Panc1 (cell line): ENCODE results near the gene PANK2. TPM values are rescaled to one million over a fixed set of nuclear protein-coding genes. Genes with fewer than 3 reads are reported as not detected.
A peak's percentile ranks its signal among the peaks of the same experiment; 100 is the strongest.

Experiments
- ATAC-seq: fragments of 200-7000 bp; cut with Tn5 transposase; 2 replicates; pipeline ENCODE4 v1.9.1; 2020; ENCODE audit warnings: mild to moderate bottlenecking, moderate library complexity
- BruUV-seq: library from RNA; stranded (reverse); fragments of 400-500 nt; replicated peaks from 2 replicates; lab custom pipeline; 2021; lab: Mats Ljungman, UMichigan
- CTCF ChIA-PET: fragments of 300-600 bp; sonication (Branson Sonifier 250); formaldehyde crosslinking; loops from one replicate; lab custom pipeline; 2022; ENCODE audit warnings: antibody characterized with exemption; lab: Charles Lee
- POLR2A ChIA-PET: fragments of 300-600 bp; sonication (Branson Sonifier 250); formaldehyde crosslinking; loops from one replicate; lab custom pipeline; 2022; ENCODE audit warnings: antibody characterized with exemption; lab: Charles Lee
- DNase-seq: peaks from one replicate; pipeline ENCODE4 v3.0.0-alpha.2; 2010; ENCODE audit warnings: low read depth, low spot score
- H3K27ac ChIP-seq: 2 replicates; pipeline ENCODE4 v1.5.1; 2011; ENCODE audit warnings: mild to moderate bottlenecking, low read length, inconsistent platforms
- H3K27me3 ChIP-seq: fragments of 200-500 bp; sonication (Bioruptor generic); 2 replicates; pipeline ENCODE4 v1.6.0; 2014; ENCODE audit warnings: low read length, inconsistent platforms; ENCODE audit not compliant: control insufficient read depth, insufficient read depth
- H3K36me3 ChIP-seq: fragments of 200-500 bp; sonication (Bioruptor generic); 2 replicates; pipeline ENCODE4 v1.5.1; 2014; ENCODE audit warnings: inconsistent platforms, mild to moderate bottlenecking, low read length, moderate library complexity; ENCODE audit not compliant: control insufficient read depth, insufficient read depth
- H3K4me1 ChIP-seq: 2 replicates; pipeline ENCODE4 v1.5.1; 2011; ENCODE audit warnings: inconsistent platforms, mild to moderate bottlenecking, low read length, moderate library complexity; ENCODE audit not compliant: control insufficient read depth, insufficient read depth
- H3K4me3 ChIP-seq, 2 experiments: 2 replicates each; pipeline ENCODE4 v1.5.1; 2011 to 2012; ENCODE audit warnings: low read depth in 2 of 2, low read length in 2 of 2, mild to moderate bottlenecking in 2 of 2, inconsistent platforms in 1 of 2, moderate library complexity in 1 of 2
- H3K9me3 ChIP-seq: fragments of 200-500 bp; sonication (Bioruptor generic); 2 replicates; pipeline ENCODE4 v1.5.1; 2014; ENCODE audit warnings: low read depth, mild to moderate bottlenecking, inconsistent platforms, low read length, moderate library complexity; ENCODE audit not compliant: control insufficient read depth, insufficient read depth
- POLR2AphosphoS5 ChIP-seq: IDR thresholded peaks from 2 replicates; pipeline ENCODE4 v1.6.1; 2012; ENCODE audit warnings: mild to moderate bottlenecking, low read depth, low read length, moderate library complexity
- SIN3A ChIP-seq: IDR thresholded peaks from 2 replicates; pipeline ENCODE4 v1.6.1; 2012; ENCODE audit warnings: low read depth, mild to moderate bottlenecking, low read length, moderate library complexity, borderline replicate concordance; ENCODE audit not compliant: insufficient read depth
- TCF7L2 ChIP-seq: IDR thresholded peaks from 2 replicates; pipeline ENCODE4 v1.6.1; 2011; ENCODE audit warnings: mild to moderate bottlenecking, low read depth, low read length, inconsistent platforms
- in situ Hi-C: cut with HindIII; loops from 2 replicates; pipeline ENCODE4 v1.10.0; 2016; ENCODE audit warnings: low sequenced_read_pairs, low pct_unique_long_range_greater_than_20kb
- intact Hi-C: fragments of 100-400 bp; cut with micrococcal nuclease; formaldehyde crosslinking; loops from one replicate; pipeline ENCODE4 v1.10.0; 2022; ENCODE audit not compliant: unreplicated experiment
- total RNA-seq: library from RNA; stranded (reverse); gene quantifications from one replicate; pipeline ENCODE4 v1.2.1, GENCODE V29; 2021; ENCODE audit not compliant: unreplicated experiment
- TF ChIP-seq, protein P1 (sequence below), 2 experiments: IDR thresholded peaks; 2 replicates each; pipeline ENCODE4 v1.6.1; 2011 to 2012; ENCODE audit warnings: low read depth in 2 of 2, control low read depth in 1 of 2, low read length in 1 of 2, mild to moderate bottlenecking in 1 of 2, moderate library complexity in 1 of 2; ENCODE audit not compliant: insufficient read depth in 1 of 2
- TF ChIP-seq, protein P2 (sequence below): fragments of 450-650 bp; IDR thresholded peaks from 2 replicates; pipeline ENCODE4 v1.5.1; 2017; ENCODE audit warnings: mild to moderate bottlenecking

PANK2 gene
- total RNA-seq, 1 experiment from 2014 or later = 40.9 TPM

DNA sequence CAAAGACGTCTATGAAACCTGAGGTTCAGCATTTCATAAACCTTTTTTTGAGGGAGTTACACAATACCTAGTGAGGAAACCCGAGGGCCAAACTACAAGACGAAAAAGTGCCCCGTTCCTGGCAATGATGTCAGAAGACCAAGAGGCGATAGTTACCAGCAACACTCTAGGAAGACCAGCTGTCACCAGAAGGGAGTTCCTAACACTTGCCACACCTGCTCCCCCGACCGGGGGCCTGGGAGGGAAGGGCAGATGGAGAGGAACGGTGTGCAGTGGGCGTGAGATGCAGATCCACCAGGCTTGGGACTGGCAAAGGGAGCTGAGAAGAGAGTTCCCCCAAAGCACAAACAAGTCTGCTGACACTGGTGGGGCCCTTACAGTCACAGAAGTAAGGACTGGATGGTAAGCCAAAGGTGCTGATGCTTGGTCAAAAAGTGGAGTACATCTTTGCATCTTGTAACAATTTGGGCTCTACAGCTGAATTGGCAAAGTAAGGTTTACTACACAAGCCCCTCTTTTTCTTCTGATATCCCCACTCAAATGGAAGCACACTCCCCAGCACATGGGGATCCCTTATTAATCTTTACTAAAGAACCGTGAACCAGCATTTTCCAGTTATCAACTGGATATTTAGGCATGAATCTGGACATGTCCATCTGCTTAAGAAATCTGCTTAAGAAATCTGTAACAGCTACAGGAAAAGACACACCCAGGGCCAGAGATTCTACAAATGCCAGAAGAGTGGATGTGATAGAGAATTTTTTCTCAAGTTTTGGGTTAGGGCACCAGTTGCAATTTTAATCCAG lies 38.5 kb downstream of the PANK2 start:
- ChIA-PET CTCF (interaction anchor here (0.6 to 0.7 kb wide), 5 partner anchors 25 to 1738 kb away, joined by 3 to 8 read pairs (median 4); no protein-coding TSS in a partner anchor), POLR2A (no interaction called here)
- intact Hi-C loops (no loop called here), in situ Hi-C loops (no loop called here)
- TF ChIP-seq SIN3A = no peak
- TF ChIP-seq TCF7L2 = no peak
- TF ChIP-seq, protein P1, sequence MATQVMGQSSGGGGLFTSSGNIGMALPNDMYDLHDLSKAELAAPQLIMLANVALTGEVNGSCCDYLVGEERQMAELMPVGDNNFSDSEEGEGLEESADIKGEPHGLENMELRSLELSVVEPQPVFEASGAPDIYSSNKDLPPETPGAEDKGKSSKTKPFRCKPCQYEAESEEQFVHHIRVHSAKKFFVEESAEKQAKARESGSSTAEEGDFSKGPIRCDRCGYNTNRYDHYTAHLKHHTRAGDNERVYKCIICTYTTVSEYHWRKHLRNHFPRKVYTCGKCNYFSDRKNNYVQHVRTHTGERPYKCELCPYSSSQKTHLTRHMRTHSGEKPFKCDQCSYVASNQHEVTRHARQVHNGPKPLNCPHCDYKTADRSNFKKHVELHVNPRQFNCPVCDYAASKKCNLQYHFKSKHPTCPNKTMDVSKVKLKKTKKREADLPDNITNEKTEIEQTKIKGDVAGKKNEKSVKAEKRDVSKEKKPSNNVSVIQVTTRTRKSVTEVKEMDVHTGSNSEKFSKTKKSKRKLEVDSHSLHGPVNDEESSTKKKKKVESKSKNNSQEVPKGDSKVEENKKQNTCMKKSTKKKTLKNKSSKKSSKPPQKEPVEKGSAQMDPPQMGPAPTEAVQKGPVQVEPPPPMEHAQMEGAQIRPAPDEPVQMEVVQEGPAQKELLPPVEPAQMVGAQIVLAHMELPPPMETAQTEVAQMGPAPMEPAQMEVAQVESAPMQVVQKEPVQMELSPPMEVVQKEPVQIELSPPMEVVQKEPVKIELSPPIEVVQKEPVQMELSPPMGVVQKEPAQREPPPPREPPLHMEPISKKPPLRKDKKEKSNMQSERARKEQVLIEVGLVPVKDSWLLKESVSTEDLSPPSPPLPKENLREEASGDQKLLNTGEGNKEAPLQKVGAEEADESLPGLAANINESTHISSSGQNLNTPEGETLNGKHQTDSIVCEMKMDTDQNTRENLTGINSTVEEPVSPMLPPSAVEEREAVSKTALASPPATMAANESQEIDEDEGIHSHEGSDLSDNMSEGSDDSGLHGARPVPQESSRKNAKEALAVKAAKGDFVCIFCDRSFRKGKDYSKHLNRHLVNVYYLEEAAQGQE (IDR thresholded peaks at IDR 0.05; ENCODE audit: insufficient read depth in 1 of 2, low read depth in 2 of 2, low read length in 1 of 2) = no peak
- TF ChIP-seq POLR2AphosphoS5 = no peak
- TF ChIP-seq, protein P2, sequence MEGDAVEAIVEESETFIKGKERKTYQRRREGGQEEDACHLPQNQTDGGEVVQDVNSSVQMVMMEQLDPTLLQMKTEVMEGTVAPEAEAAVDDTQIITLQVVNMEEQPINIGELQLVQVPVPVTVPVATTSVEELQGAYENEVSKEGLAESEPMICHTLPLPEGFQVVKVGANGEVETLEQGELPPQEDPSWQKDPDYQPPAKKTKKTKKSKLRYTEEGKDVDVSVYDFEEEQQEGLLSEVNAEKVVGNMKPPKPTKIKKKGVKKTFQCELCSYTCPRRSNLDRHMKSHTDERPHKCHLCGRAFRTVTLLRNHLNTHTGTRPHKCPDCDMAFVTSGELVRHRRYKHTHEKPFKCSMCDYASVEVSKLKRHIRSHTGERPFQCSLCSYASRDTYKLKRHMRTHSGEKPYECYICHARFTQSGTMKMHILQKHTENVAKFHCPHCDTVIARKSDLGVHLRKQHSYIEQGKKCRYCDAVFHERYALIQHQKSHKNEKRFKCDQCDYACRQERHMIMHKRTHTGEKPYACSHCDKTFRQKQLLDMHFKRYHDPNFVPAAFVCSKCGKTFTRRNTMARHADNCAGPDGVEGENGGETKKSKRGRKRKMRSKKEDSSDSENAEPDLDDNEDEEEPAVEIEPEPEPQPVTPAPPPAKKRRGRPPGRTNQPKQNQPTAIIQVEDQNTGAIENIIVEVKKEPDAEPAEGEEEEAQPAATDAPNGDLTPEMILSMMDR = no peak
- H3K27ac ChIP-seq = no peak overlapping the region
- no peaks in the 10 kb centered on the region for H3K27me3 ChIP-seq
- no peaks in the 10 kb centered on the region for H3K36me3 ChIP-seq
- H3K4me1 ChIP-seq = peaks cover 12% of the 10 kb centered on the region
- no peak for DNase-seq
- H3K9me3 ChIP-seq = no peaks in the 10 kb centered on the region
- no TSS peak for BruUV-seq
- ATAC-seq = no peak
- no peak overlapping the region for H3K4me3 ChIP-seq

DNA sequence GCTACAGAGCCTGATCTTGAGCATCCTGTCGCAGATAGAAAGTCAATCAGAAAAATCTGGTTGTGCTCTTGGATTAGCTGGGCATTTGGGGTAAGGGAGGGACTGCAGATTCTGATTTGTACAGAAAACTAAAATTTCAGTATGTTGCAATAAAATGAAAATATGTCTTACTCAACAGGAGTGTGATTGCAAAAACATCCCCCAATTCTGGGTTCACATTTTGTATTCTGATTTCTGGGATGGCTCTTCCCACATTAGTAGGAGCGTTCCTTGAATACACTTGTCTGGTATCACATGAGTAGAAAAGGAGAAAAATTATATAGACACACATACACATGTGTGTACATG lies 40.5 kb downstream of the PANK2 start:
- Histone ChIP-seq H3K36me3 (no peaks in the 10 kb centered on the region; the same call in 1 of the 2 replicates), H3K9me3 (no peaks in the 10 kb centered on the region), H3K27me3 (no peaks in the 10 kb centered on the region), H3K27ac (no peak overlapping the region), H3K4me1 (peaks cover 14% of the 10 kb centered on the region), H3K4me3 (no peak overlapping the region)
- ChIA-PET POLR2A (no interaction called here), CTCF (no interaction called here)
- in situ Hi-C loops = no loop called here
- TF ChIP-seq POLR2AphosphoS5 (0 out of 2 replicates have a peak, but pooled peaks have one; percentile 16), SIN3A (no peak)
- no TSS peak for BruUV-seq
- intact Hi-C loops = no loop called here
- no peak for DNase-seq
- no peak for ATAC-seq
